GM21367 (cell line): ENCODE measurements around the gene FREM3.
"Not testable (repeated sequence)": the region's sequence is repeated elsewhere in the genome, so short reads cannot be mapped to it uniquely, and the experiment has no call there.

Experiments
- ATAC-seq: cut with Tn5 transposase; IDR thresholded peaks from one replicate; pipeline ENCODE4 v1.9.1; 2021; ENCODE audit not compliant: unreplicated experiment

Gene FREM3

DNA sequence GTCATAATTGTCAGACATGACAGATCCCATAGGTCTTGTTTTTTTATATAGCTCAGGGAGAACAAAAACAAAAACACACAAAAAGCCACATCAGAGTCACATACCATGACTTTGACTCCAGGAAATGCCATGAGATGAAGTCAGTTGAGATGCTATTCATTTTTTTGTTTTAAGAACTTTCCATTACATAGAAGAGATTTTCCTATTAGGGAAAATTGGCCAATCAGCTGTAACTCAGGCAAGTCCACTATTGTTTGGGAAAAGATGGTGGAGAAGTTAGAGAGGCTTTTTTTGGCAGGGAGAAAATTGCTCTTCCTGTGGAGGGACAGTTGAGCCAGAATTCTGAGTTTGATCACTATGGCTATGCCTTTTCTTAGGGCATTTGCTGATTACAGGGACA lies 114.4 kb downstream of the FREM3 start:
- no peak for ATAC-seq

DNA sequence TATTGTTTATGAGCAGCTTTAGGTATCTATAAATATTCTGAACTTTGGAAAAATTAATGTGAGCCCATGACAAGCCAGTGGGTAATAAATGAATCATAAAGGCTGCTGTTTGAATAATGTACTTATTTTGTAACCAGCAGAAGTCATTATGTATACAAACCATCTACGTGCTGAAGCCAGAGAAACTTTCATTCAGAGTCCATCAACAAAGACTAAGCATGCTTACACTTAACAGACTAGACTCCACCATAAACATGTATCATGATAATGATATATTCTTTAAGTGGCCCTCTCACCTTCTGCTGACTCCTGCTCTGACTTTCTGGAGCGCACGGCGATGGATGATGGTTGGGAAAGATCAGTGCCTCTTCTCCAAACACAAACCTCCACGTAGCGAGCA lies 114.9 kb downstream of the FREM3 start:
- no peak for ATAC-seq

DNA sequence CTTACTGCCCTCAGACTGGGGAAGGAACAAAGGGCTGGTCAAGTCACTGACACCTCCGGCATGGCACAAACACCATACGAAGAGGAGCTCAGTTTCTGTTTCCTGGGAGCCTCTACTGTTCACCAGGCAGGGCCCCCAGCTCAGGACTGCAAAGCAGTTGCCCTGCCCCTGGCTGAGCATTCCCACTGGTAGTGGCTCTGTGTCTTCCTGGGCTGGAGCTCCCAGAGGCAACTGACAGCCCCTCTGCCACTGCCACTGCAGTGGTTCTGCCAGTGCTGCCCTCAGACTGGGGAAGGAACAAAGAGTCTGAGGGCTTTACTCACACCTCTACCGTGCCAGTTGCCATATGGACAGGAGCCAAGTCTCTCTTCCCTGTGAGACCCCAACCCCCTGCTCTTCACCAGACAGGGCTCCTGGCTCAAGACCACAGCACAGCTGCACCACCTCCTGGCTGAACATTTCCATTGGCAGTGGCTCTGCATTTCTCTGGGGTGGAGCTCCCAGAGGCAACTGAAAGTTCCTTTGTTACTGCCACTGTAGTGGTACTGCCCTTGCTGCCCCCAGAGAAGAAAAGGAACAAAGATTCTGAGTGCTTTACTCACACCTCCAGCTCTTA lies 119.0 kb downstream of the FREM3 start:
- no peak for ATAC-seq

DNA sequence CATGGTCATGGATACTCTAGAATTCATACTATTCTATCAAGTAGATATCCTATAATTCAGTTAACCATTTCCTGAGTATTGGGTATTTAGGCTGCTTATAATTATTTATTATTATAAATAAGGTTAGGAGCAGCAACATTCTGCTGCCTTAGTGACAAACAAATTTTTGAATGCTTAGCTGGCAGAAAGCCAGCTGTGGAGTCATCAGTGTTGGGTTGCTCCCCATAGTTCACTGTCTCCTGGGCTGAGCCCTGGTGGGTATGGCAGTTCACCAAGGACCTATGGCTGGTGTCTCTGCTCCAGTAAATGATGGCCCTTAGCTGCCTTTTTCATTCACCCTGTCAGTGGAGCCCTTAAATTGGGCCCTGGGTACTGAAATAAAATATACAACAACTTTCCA lies 125.1 kb downstream of the FREM3 start:
- ATAC-seq, result no peak

DNA sequence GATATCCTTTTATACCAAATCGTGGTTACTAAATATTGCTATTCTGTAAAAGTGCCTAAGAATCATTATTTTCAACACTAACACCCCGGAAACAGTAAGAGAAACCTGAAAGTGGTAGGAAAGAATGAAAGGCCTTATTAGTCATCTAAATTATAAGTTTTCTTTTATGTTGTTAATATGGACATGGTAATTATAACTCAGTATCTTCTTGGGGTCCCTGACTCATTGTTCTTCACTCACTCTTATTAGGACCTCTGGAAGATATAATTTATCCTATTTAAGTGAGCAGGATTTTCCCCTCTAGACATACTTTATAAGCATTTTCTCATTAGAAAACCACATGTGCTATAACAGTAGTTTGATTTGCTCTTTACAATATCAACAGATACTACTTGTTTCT lies 136.0 kb downstream of the FREM3 start:
- no peak for ATAC-seq

DNA sequence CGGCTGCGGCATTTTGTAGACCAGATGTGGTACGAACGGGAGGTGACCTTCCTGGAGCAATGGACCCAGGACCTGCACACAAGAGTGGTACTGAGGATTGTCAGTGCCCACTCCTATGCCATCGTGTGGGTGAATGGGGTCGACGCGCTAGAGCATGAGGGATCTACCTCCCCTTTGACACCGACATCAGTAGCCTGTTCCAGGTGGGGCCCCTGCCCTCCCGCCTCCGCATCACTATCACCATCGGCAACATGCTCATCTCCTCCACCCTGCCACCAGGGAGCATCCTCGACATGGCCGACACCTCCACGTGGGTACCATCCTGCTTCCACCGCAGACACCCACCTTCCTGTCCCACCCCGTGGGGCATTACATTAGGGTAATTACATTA lies 140.7 kb downstream of the FREM3 start:
- peak; percentile 5 for ATAC-seq

DNA sequence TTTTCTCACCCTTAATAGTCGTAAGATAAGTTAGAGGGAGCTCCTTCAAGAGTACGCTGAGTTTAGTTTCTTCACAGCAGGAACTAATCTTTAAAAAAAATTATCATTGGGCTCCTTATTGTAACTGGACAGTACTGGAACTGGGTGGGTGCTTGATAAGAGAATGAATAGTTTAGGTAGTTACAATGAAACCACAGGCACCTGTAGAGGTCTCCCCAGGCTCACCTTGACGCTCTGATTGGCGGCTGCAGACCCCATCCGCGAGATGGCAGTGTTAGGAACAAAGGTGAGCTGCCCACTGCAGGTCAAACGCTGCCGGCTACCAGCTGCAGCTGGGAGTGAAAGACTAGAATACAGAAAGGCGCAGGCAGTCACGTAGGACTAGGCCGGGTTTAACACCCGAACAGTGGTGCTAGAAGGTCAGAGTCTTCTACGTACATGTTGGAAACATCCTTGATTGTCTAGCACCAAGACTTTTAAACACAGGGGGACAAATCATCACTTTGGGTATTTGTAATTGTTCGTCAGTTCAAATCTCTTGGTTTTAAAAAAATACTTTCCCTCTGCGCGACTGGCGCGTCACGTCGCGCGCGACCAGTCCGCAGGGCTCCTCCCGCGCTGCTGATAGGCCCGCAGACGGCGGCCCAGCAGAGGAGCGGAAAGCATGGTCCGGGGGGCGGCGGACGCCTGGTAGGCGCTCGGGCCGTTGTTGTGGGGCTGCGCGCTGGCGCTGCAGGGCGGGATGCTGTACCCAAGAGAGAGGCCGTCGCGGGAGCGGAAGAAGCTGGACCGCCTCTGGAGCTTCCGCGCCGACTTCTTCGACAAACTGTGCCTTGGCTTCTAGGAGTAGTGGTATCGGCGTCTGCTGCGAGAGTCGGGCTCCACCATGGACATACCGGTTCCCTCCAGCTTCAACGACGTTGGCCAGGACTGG lies 141.4 kb downstream of the FREM3 start:
- peak; percentile 85 for ATAC-seq

DNA sequence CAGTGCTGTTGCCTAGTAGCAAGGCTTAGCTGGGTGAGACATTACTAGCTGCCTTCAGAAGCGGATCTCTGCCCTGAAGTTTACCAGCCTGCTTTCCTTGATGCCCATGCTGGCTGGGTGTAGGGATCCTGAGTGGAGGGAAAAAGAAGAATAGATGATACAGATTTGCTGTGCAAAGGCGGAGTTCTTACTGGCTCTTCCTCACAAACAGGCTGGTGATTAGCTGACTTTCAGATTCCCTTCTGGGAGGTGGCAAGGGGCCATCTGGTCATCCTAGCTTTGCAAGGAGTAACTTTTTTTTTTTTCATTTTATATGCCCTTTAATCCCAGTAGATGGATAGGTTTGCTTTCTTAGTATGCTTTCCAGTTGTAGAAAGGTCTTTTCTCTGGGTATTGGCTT lies 142.2 kb downstream of the FREM3 start:
- ATAC-seq, result no peak

DNA sequence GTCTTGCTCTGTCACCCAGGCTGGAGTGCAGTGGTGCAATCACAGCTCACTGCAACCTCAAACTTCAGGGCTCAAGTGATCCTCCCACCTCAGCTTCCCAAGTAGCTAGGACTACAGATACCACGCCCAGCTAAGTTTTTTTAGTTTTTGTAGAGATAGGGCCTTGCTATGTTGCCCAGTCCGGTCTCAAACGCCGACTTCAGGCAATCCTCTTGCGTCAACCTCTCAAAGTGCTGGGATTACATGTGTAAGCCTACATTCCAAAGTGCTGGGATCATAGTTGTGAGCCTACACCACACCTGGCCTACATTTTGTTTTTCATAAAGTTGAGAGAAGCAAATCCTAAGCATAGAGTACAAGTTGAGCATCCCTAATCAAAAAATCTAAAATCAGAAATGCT lies 144.8 kb downstream of the FREM3 start:
- ATAC-seq, result no peak

DNA sequence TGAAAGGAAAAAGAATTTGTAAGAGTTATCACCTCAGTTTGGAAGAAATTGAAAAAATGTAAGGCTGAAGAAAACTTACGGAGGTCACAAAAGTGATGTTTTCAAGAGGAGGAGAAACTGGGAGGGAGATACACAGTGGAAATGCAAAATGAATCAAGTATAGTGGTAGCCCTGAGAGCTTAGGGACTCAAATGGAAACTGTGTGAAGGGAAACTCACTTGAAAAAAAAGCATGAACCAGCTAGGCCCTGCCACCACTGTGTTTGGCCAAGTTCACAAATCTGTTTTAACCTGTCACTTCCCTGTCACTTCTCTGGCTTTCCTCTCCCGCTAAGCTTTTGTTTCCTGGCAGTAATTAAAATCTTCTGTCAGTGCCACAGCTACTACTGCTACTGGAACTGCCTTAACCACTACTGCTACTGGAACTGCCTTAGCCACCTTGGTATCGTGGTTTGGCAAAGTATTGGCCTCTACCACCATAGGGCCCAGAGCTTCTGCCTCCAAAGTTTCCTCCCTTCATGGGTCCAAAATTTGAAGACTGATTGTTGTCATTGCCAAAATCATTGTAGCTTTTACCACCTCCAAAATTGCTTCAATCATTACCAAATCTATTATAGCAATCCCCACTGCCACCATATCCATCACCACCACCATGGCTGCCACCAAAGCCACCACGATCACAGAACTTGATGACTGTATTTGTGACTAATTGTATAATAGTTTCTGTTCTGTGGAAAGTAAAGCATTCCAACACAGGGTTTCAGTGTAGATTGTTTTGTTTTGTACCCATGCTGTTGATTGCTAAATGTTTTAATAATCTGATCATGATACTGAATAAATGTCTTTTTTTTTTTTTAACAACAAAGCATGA lies 145.5 kb downstream of the FREM3 start:
- peak; percentile 54 for ATAC-seq

DNA sequence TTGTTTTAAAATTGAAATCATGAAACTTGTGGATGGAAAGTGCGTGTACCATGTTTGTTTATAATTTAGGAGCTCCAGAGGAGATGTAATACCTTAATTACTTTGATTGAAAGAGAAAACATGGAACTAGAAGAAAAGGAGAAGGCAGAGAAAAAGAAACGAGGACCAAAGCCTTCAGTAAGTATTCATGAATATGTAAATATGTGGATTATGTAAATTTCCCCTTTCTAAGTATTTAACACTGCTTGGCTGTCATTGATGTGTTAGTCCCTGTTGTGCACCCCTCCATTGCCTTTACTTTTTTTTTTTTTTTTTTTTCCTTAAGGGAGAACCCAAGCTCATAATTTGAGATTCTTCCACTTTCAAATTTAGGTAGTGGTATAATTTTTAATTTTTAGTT lies 150.5 kb downstream of the FREM3 start:
- no peak for ATAC-seq

DNA sequence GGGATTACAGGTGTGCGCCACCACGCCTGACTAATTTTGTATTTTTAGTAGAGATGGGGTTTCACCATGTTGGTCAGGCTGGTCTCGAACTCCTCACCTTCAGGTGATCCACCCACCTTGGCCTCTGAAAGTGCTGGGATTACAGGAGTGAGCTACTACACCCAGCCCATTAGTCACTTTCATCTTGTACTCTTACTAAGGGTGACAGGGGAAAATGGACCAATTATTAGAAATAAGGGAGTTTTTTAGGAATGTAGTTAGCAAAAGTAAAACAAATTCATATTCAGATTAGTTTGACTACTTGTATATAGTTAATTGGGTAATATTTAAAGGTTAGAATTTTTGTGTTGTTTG lies 160.8 kb downstream of the FREM3 start:
- no peak for ATAC-seq

DNA sequence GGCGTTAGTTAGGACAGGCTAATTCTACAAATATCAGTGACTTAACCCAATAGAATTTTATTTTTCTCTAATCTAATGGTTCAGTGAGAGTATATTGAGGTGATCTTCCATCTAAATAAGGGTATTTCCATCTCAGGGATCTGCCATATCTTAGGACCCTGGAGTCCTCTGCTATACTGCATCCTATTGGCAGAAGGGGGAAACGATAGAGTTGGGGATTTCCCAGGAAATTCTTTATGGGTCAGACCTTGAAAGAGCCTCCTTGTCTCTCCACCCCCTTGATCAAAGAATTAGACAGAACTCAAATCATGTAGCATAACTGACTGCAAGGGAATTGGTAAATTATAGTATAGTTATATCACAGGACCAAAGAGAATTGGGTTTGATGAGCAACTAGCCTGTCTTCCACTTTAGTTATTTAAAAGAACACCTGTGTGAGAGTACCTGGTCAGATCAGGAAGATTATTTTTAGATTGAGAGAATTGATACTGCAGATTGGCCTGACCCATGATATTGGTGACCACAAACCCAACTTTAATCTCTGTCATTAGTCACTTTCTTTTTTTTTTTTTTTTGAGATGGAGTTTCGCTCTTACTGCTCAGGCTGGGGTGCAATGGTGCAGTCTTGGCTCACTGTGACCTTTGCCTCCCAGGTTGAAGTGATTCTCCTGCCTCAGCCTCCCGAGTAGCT lies 161.4 kb downstream of the FREM3 start:
- ATAC-seq, result no peak

DNA sequence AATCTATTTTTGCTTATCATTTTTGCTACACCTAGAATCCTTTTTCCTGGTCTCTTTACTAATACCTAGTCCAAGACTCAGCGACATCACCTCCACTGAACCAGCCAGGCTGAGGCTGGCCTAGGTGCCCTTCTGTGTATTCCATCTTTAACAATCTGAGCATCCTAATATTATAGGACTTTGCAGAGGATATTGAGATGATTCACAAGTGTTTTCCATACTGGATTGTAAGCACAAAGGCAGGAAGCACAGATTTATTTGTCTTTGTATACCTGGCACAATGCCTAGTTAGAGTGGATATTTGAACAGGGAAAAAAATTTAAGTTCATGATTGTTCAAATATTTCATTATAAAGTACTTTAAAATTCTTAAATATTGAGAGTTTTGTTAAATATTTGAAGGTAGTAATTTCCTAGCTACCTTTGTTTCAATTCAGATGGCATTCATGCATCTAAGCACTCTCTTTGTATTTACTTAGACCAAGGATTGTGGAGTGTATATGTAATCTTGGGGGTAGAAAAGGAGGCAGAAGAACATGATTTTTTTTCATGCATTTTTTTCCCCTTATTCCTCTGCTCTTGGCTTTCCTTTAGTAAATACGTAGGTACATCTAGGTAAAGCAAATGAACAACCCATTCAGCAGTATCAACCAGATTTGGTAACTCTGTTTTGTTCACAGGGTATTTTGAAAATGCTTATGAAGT lies 168.5 kb downstream of the FREM3 start:
- no peak for ATAC-seq

DNA sequence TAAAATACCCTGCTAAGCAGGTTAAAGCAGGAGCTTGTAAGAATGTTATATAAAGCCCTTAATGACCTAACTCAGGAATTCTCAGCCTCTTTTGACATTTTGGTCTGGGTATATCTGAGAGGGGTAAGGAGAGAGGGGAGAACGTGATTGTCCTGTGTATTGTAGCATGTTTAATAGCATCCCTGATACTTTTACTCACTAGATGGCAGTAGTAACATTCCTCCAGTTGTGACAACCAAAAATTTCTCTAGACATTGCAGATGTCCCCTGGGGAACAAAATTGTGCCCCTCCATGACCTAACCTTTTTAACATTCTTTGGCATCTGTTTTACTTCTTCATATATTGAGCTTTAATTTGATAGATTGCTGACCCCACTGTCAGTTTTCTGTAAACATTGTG lies 169.1 kb downstream of the FREM3 start:
- ATAC-seq, result peak; percentile 62

DNA sequence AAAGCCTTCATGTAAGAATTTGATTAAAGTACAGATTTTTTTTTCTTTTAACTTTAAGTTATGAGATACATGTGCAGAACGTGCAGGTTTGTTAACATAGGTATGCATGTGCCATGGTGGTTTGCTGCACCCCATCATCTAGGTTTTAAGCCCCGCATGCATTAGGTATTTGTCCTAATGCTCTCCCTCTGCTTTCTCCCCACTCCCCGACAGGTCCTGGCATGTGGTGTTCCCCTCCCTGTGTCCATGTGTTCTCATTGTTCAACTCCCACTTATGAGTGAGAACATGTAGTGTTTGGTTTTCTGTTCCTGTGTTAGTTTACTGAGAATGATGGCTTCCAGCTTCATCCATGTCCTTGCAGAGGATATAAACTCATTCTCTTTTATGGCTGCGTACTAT lies 172.4 kb downstream of the FREM3 start:
- not testable (repeated sequence) for ATAC-seq
